ENCODE data around the gene ZCCHC18. TPM values are rescaled to one million over a fixed set of nuclear protein-coding genes. Genes with fewer than 3 reads are reported as not detected.
"Not testable (repeated sequence)": the region's sequence is repeated elsewhere in the genome, so short reads cannot be mapped to it uniquely, and the experiment has no call there.

Gene ZCCHC18
- total and polyA plus RNA-seq, 9 of the 15 experiments (the other 6 are each of a cell fraction or from before 2014, with no cell fraction given) = not detected

GRCh38 chrX:104108955-104109354 lies 3.4 kb upstream of the ZCCHC18 start:
- Histone ChIP-seq H4K20me1 (replicated peaks; ENCODE audit: control insufficient read depth, insufficient read depth, low read length) (no peaks in the 10 kb centered on the region), H3K36me3 (ENCODE audit: control insufficient read depth, insufficient read depth, low read length) (no peaks in the 10 kb centered on the region), H3K4me1 (replicated peaks in 1 of 2; ENCODE audit: control insufficient read depth in 2 of 2, insufficient read depth in 2 of 2, low read length in 2 of 2) (peaks cover 0 to 7% of the 10 kb centered on the region in 2 experiments; a peak in 2 of 5 replicates), H3K27me3 (ENCODE audit: control insufficient read depth in 2 of 2, insufficient read depth in 2 of 2, low read length in 2 of 2) (peaks cover 6 to 25% of the 10 kb centered on the region in 2 experiments; a peak in 4 of 5 replicates), H3K4me2 (ENCODE audit: insufficient read depth, low read length) (no peak overlapping the region), H3K27ac (ENCODE audit: extremely low read depth, low read depth, low read length) (no peak overlapping the region), H3K79me2 (ENCODE audit: control insufficient read depth, insufficient read depth, low read length) (no peaks in the 10 kb centered on the region), H3K9me3 (replicated peaks; ENCODE audit: control insufficient read depth, insufficient read depth, low read depth, low read length) (no peaks in the 10 kb centered on the region), H3K9me1 (ENCODE audit: control insufficient read depth, insufficient read depth, low read length) (no peaks in the 10 kb centered on the region), H3K4me3 (no peak overlapping the region), H2AFZ (ENCODE audit: low read depth, low read length) (no peak overlapping the region), H3K9ac (ENCODE audit: insufficient read depth in 1 of 2, low read depth in 2 of 2, low read length in 2 of 2) (no peak overlapping the region)
- BruUV-seq (replicated peaks) = no TSS peak
- DNase-seq (ENCODE audit: extremely low read depth in 1 of 4, low spot score in 3 of 4) (no peak), FAIRE-seq (no peak), ATAC-seq (no peak)
- POLR2A ChIA-PET = no interaction called here
- 20% methylated on average over 1 of the region's 1 CpG for WGBS (ENCODE audit: insufficient coverage, low coverage, missing lambda C conversion rate)
- in situ Hi-C loops (cut with MboI) (no loop called here), intact Hi-C loops (cut with micrococcal nuclease) (no loop called here)
- CTCF ChIA-PET (ENCODE audit: low intra/inter-chr PET ratio) = no interaction called here
- no peak for TF ChIP-seq RBBP5 (IDR thresholded peaks at IDR 0.05; ENCODE audit: borderline replicate concordance, insufficient read depth, low read length, poor library complexity, severe bottlenecking)
- TF ChIP-seq MYC (IDR thresholded peaks at IDR 0.05; ENCODE audit: low read depth, low read length) = no peak
- no peak for TF ChIP-seq MYC (CRISPR knock-in tag; IDR thresholded peaks at IDR 0.05; ENCODE audit: borderline replicate concordance, low read depth)
- TF ChIP-seq TAF15 (IDR thresholded peaks at IDR 0.05; ENCODE audit: low read depth, low read length) = no peak
- no peak for TF ChIP-seq ETV5 (CRISPR knock-in tag; IDR thresholded peaks at IDR 0.05; ENCODE audit: low read depth)
- no peak for TF ChIP-seq ZNF586 (CRISPR knock-in tag; conservative IDR thresholded peaks at IDR 0.05)
- no peak for TF ChIP-seq GABPB2 (CRISPR knock-in tag; conservative IDR thresholded peaks at IDR 0.05)
- no peak for TF ChIP-seq ZSCAN29 (IDR thresholded peaks at IDR 0.05)
- TF ChIP-seq, protein P1, sequence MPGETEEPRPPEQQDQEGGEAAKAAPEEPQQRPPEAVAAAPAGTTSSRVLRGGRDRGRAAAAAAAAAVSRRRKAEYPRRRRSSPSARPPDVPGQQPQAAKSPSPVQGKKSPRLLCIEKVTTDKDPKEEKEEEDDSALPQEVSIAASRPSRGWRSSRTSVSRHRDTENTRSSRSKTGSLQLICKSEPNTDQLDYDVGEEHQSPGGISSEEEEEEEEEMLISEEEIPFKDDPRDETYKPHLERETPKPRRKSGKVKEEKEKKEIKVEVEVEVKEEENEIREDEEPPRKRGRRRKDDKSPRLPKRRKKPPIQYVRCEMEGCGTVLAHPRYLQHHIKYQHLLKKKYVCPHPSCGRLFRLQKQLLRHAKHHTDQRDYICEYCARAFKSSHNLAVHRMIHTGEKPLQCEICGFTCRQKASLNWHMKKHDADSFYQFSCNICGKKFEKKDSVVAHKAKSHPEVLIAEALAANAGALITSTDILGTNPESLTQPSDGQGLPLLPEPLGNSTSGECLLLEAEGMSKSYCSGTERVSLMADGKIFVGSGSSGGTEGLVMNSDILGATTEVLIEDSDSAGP (CRISPR knock-in tag; IDR thresholded peaks at IDR 0.05) = no peak

DNA sequence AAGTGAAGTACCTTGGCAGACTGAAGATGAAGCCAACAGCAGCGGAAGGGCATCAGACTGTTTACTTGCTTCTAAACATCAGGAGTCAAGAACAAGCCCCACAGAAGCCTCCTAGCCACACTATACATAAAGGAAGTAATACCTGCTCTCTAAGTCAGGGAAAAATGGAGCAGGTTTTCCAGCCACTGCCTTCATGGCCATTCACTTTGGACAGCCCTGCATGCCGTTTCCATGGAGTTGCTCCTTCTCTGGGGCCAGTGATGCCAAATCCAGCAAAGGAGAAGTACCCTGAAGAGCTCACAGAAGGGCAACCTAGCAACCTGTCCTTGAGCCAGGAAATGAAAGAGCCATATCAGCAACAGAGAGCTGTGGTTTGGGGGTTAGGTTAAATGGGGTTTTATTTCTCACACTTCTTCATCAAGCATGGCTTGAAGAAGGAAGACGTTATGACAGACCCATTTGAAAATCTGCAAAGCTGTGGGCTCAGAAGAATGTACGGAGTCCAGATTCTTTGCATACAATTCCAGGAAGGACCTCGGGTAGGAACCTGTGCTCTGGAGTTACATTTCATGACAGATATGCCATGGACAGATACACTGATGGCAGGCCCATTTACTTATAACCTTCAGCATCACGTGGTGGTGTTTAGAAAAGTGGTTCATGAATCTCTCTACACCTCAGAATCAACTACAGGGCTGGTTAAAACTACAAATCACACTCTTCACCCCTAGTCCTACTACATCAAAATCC lies 1.7 kb upstream of the ZCCHC18 start:
- H3K4me1 ChIP-seq (replicated peaks in 1 of 2; ENCODE audit: control insufficient read depth in 2 of 2, insufficient read depth in 2 of 2, low read length in 2 of 2); ATAC-seq; H3K9ac ChIP-seq (ENCODE audit: insufficient read depth in 1 of 2, low read depth in 2 of 2, low read length in 2 of 2); H4K20me1 ChIP-seq (replicated peaks; ENCODE audit: control insufficient read depth, insufficient read depth, low read length); in situ Hi-C loops (cut with MboI); H3K4me2 ChIP-seq (ENCODE audit: insufficient read depth, low read length); H3K27ac ChIP-seq (ENCODE audit: extremely low read depth, low read depth, low read length); H3K79me2 ChIP-seq (ENCODE audit: control insufficient read depth, insufficient read depth, low read length); POLR2A ChIA-PET; H3K4me3 ChIP-seq; intact Hi-C loops (cut with micrococcal nuclease); BruUV-seq (replicated peaks); H3K9me3 ChIP-seq (replicated peaks; ENCODE audit: control insufficient read depth, insufficient read depth, low read depth, low read length); FAIRE-seq; H3K9me1 ChIP-seq (ENCODE audit: control insufficient read depth, insufficient read depth, low read length); H2AFZ ChIP-seq (ENCODE audit: low read depth, low read length); H3K36me3 ChIP-seq (ENCODE audit: control insufficient read depth, insufficient read depth, low read length); DNase-seq (ENCODE audit: extremely low read depth in 1 of 4, low spot score in 3 of 4): not testable (repeated sequence)
- CTCF ChIA-PET (ENCODE audit: low intra/inter-chr PET ratio) = interaction anchor here (0.5 kb wide), 1 partner anchor 454 kb away, joined by 3 read pairs; no protein-coding TSS in a partner anchor
- WGBS (ENCODE audit: insufficient coverage, low coverage, missing lambda C conversion rate) = 0% methylated on average over 6 of the region's 6 CpGs
- H3K27me3 ChIP-seq (ENCODE audit: control insufficient read depth in 2 of 2, insufficient read depth in 2 of 2, low read length in 2 of 2) = peaks cover 8 to 31% of the 10 kb centered on the region in 2 experiments
